PC-9 (cell line): ENCODE data around the gene PTPRA. TPM values are rescaled to one million over a fixed set of nuclear protein-coding genes. Genes with fewer than 3 reads are reported as not detected.

Source experiments
- BruUV-seq: library from RNA; stranded (reverse); fragments of 400-500 nt; replicated peaks from 2 replicates; lab custom pipeline; 2021; lab: Mats Ljungman, UMichigan
- CTCF ChIA-PET: fragments of 300-600 bp; sonication (Branson Sonifier 250); formaldehyde crosslinking; loops from one replicate; lab custom pipeline; 2022; ENCODE audit warnings: antibody characterized with exemption; lab: Charles Lee
- POLR2A ChIA-PET: fragments of 300-600 bp; sonication (Branson Sonifier 250); formaldehyde crosslinking; loops from one replicate; lab custom pipeline; 2022; ENCODE audit warnings: antibody characterized with exemption; ENCODE audit not compliant: unreplicated experiment; lab: Charles Lee
- DNase-seq, 2 experiments: peaks; one replicate each; pipeline versions ENCODE4 v3.0.0 to v3.0.0-alpha.2; 2015 to 2022; ENCODE audit warnings: mixed read lengths in 1 of 2
- H2AFZ ChIP-seq: fragments of 200-600 bp; sonication (generic); 2 replicates; pipeline ENCODE4 v1.8.1; 2017; ENCODE audit warnings: antibody characterized with exemption
- H3F3A ChIP-seq: fragments of 200-600 bp; sonication (generic); 2 replicates; pipeline ENCODE4 v1.8.1; 2017; ENCODE audit warnings: antibody characterized with exemption, mild to moderate bottlenecking, low read depth; ENCODE audit not compliant: insufficient read depth
- H3K27ac ChIP-seq: fragments of 200-600 bp; sonication (generic); 2 replicates; pipeline ENCODE4 v1.6.1; 2016; ENCODE audit warnings: mixed run types
- H3K27me3 ChIP-seq: fragments of 200-600 bp; sonication (generic); 2 replicates; pipeline ENCODE4 v1.6.1; 2016; ENCODE audit warnings: low read depth, mixed run types; ENCODE audit not compliant: insufficient read depth
- H3K36me3 ChIP-seq: fragments of 200-600 bp; sonication (generic); 2 replicates; pipeline ENCODE4 v1.6.1; 2016; ENCODE audit warnings: low read depth, mixed run types
- H3K4me1 ChIP-seq: fragments of 200-600 bp; sonication (generic); replicated peaks from 2 replicates; pipeline ENCODE4 v1.6.1; 2016; ENCODE audit warnings: mixed run types; ENCODE audit not compliant: insufficient read depth
- H3K4me2 ChIP-seq: fragments of 200-600 bp; sonication (generic); 2 replicates; pipeline ENCODE4 v1.6.1; 2017; ENCODE audit warnings: mixed run types
- H3K4me3 ChIP-seq: fragments of 200-600 bp; sonication (generic); 2 replicates; pipeline ENCODE4 v1.6.1; 2016; ENCODE audit warnings: mixed run types
- H3K79me2 ChIP-seq: fragments of 200-600 bp; sonication (generic); 2 replicates; pipeline ENCODE4 v1.6.1; 2017; ENCODE audit warnings: low read depth, mixed run types
- H3K9me2 ChIP-seq: fragments of 200-600 bp; sonication (generic); 2 replicates; pipeline ENCODE4 v1.8.1; 2017; ENCODE audit warnings: mild to moderate bottlenecking; ENCODE audit not compliant: insufficient read depth
- H3K9me3 ChIP-seq: fragments of 200-600 bp; sonication (generic); 2 replicates; pipeline ENCODE4 v1.8.1; 2016; ENCODE audit warnings: low read depth; ENCODE audit not compliant: insufficient read depth
- H4K20me1 ChIP-seq: fragments of 200-600 bp; sonication (generic); 2 replicates; pipeline ENCODE4 v1.8.1; 2017; ENCODE audit not compliant: insufficient read depth
- CTCF ChIP-seq: fragments of 200-600 bp; sonication (generic); conservative IDR thresholded peaks from 2 replicates; pipeline ENCODE4 v1.6.1; 2017; ENCODE audit warnings: mixed run types, antibody characterized with exemption, mild to moderate bottlenecking, moderate library complexity
- EZH2 ChIP-seq: fragments of 200-600 bp; sonication (generic); IDR thresholded peaks from 2 replicates; pipeline ENCODE4 v1.8.0; 2017; ENCODE audit warnings: antibody characterized with exemption, low read depth
- intact Hi-C: fragments of 100-400 bp; cut with micrococcal nuclease; formaldehyde crosslinking; loops from one replicate; pipeline ENCODE4 v1.10.0; 2022; ENCODE audit not compliant: unreplicated experiment
- total RNA-seq: library from RNA; stranded (reverse); gene quantifications from 2 replicates; pipeline ENCODE4 v1.2.3, GENCODE V29; 2021

PTPRA gene
- total RNA-seq, 1 experiment from 2014 or later, result 48.8 TPM

GRCh38 chr20:2984956-2985661 is 111.8 kb downstream of the PTPRA start:
- ChIA-PET CTCF (no interaction called here), POLR2A (no interaction called here)
- no TSS peak for BruUV-seq

GRCh38 chr20:2986466-2986865 is 113.2 kb downstream of the PTPRA start:
- H3K79me2 ChIP-seq, result no peaks in the 10 kb centered on the region
- no TSS peak for BruUV-seq
- no peak for DNase-seq
- no peaks in the 10 kb centered on the region; the same call in 1 of the 2 replicates for H3K4me1 ChIP-seq
- no peak overlapping the region for H3K4me3 ChIP-seq
- H4K20me1 ChIP-seq, result no peaks in the 10 kb centered on the region
- H3K4me2 ChIP-seq, result no peak overlapping the region
- H3K9me3 ChIP-seq, result no peaks in the 10 kb centered on the region
- H3F3A ChIP-seq, result no peaks in the 10 kb centered on the region
- ChIA-PET POLR2A (no interaction called here), CTCF (interaction anchor here (0.6 kb wide), 1 partner anchor 330 kb away, joined by 13 read pairs; no protein-coding TSS in a partner anchor)
- H3K27me3 ChIP-seq, result no peaks in the 10 kb centered on the region
- H2AFZ ChIP-seq, result no peak overlapping the region
- H3K9me2 ChIP-seq, result no peaks in the 10 kb centered on the region
- intact Hi-C loops, result no loop called here
- no peak for TF ChIP-seq CTCF
- no peak for TF ChIP-seq EZH2
- H3K36me3 ChIP-seq, result no peaks in the 10 kb centered on the region
- H3K27ac ChIP-seq, result no peak overlapping the region

More at GRCh38 chr20:2984956-2985661, 111.8 kb downstream of the PTPRA start:
- intact Hi-C loops, result no loop called here
- Histone ChIP-seq H3K36me3 (no peaks in the 10 kb centered on the region), H3K4me2 (no peak overlapping the region), H3K79me2 (no peaks in the 10 kb centered on the region), H3K9me3 (no peaks in the 10 kb centered on the region), H4K20me1 (no peaks in the 10 kb centered on the region), H3K4me1 (no peaks in the 10 kb centered on the region; the same call in 1 of the 2 replicates), H3K27ac (no peak overlapping the region), H3K4me3 (no peak overlapping the region), H3F3A (no peaks in the 10 kb centered on the region), H2AFZ (no peak overlapping the region), H3K9me2 (no peaks in the 10 kb centered on the region), H3K27me3 (no peaks in the 10 kb centered on the region)
- DNase-seq, result no peak
- TF ChIP-seq EZH2 (no peak), CTCF (no peak)

- Histone ChIP-seq H3K36me3 (no peaks in the 10 kb centered on the region), H3F3A (no peaks in the 10 kb centered on the region), H4K20me1 (no peaks in the 10 kb centered on the region), H3K9me3 (no peaks in the 10 kb centered on the region), H3K4me2 (no peak overlapping the region), H3K27ac (no peak overlapping the region), H3K79me2 (no peaks in the 10 kb centered on the region), H3K4me3 (no peak overlapping the region), H3K27me3 (no peaks in the 10 kb centered on the region), H3K4me1 (no peaks in the 10 kb centered on the region; the same call in 1 of the 2 replicates), H3K9me2 (no peaks in the 10 kb centered on the region), H2AFZ (no peak overlapping the region)
- intact Hi-C loops, result no loop called here
- DNase-seq, result no peak
- ChIA-PET CTCF (interaction anchor here (0.6 kb wide), 1 partner anchor 462 kb away, joined by 3 read pairs; no protein-coding TSS in a partner anchor), POLR2A (no interaction called here)
- TF ChIP-seq CTCF (no peak), EZH2 (no peak)
- BruUV-seq, result no TSS peak
Observed at GRCh38 chr20:2987861-2988260, 114.6 kb downstream of the PTPRA start.
